GM18519 (cell line): ENCODE data around the gene ECHDC3.
"Not testable (repeated sequence)": the region's sequence is repeated elsewhere in the genome, so short reads cannot be mapped to it uniquely, and the experiment has no call there.

Source experiments
- ATAC-seq: cut with Tn5 transposase; IDR thresholded peaks from one replicate; pipeline ENCODE4 v1.9.1; 2021; ENCODE audit warnings: mild to moderate bottlenecking, moderate library complexity; ENCODE audit not compliant: unreplicated experiment, low FRiP score

Gene ECHDC3

GRCh38 chr10:11742009-11742778 is at the start of gene ECHDC3:
ECHDC3 (plus strand) TSS chr10:11742382; CDS start chr10:11742577, 195 bp downstream.
- peak; percentile 40 for ATAC-seq

- no peak for ATAC-seq
These were observed 48.8 kb upstream of the ECHDC3 start for GRCh38 chr10:11693376-11693775.

DNA sequence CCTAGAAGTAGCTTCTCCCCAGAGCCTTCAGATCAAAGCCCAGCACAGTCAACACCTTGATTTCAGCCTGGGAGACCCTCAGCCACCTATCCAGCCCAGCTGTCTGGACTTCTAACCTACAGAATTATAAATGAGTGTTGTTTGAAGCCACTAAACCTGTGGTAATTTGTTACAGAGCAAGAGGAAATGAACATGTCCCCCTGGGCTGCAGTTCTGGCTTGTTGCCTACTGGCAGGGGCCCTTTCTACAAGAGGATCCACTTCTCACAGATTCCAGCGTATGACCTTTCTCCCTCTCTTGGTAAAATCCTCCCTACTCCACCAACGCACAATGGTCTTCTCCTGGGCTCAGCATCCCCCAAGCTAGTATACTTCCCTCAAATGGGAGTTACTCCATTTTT is 46.4 kb upstream of the ECHDC3 start:
- ATAC-seq: no peak

DNA sequence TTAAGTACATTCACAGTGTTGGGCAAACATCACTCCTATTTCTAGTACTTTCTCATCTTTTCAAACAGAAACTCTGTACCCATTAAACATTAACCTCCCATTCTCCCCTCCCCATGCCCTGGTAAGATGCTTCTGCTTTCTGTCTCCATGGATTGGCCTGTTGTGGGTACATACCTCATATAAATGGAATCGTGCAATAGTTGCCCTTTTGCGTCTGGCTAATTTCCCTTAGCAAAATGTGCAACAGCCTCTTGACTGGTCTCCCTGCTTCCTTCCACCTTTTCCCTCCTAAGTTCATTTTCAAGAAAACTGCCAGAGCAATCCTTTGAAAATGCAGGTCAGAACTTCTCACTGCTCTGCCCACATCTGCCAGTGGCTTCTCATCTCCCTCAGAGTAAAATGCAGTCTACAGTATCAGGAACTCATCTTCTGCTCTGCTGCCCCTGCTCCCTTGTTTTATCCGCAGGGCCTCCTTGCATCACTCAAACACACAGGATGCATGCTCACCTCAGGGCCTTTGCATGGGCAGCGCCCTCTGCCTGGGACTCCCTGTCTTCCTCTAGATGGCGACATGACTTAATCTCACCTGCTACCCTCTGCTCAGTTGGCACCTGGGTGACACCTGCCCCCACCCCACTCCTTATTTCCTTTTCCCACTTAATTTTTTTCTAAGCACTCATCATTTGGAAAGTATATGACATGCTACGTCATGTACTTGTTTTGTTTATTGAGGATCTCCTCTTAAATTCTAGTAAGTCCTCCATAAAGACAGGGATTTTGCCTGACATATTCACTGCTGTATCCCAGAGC is 44.3 kb upstream of the ECHDC3 start:
- ATAC-seq: no peak

DNA sequence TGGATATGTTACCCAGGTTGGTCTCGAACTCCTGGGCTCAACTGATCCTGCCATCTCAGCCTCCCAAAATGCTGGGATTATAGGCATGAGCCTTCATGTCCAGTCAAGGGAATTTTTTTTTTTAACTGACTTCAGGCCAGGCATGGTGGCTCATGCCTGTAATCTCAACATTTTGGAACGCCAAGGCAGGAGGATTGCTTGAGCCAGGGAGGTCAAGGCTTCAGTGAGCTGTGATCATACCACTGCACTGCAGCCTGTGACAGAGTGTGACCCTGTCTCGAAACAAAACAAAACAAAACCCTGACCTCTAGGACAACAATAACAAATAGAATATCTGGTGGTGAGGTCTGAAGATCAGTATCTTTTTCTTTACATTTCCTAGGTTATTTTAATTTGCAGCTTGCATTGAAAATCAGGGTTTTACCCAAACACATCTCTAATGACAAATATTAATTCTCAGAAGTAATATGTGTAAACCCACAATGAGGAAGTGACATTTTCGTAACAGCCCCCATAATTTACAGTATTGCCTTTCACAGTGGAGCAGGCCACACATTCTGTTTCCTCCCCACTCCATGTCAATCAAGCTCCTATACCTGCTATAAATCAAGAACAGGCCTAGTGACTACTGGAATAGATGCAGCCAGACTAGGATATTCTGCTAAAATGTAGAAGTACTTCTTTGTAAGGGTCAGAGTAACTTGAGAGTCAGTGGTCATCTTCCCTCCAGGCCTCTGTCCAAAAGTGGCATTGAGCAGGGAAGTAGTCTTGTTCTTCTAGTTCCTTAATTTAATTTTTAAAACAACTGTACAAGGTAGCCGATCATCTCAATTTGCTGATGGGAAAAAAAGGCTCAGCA is 43.3 kb upstream of the ECHDC3 start:
- ATAC-seq: peak; percentile 73

GRCh38 chr10:11699550-11700097 is 42.6 kb upstream of the ECHDC3 start:
- no peak for ATAC-seq

- ATAC-seq: no peak
These were observed 41.6 kb upstream of the ECHDC3 start for GRCh38 chr10:11700539-11700938.

DNA sequence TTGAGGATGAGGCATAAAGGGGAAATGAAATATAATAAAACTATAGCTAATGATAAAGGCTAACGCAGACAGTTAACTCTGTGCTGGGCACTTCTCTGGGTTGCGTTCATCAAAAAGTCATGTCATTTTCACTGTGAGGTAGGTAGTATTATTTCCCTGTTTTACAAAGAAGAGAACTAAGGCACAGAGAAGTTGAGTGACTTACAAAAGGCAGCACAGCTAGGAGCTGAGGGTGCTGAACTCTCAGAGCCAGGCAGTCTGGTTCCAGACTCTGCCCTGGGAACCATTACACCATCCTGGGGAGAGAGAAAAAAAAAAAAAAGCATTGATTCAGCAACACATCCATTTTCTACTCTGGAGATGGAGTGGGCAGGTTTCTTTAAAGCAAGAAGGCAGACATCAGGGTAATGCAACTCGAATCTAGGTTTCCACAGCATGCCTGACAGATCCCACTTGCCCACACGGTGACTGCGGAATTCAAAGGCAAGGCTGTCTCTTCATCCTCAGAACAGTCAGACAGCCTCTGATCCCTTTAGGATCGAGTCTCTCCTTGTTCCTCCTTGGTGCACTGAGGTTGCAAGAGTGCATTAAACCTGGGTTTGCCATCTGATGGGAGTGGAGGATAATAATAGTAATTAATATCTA is 40.6 kb upstream of the ECHDC3 start:
- no peak for ATAC-seq

DNA sequence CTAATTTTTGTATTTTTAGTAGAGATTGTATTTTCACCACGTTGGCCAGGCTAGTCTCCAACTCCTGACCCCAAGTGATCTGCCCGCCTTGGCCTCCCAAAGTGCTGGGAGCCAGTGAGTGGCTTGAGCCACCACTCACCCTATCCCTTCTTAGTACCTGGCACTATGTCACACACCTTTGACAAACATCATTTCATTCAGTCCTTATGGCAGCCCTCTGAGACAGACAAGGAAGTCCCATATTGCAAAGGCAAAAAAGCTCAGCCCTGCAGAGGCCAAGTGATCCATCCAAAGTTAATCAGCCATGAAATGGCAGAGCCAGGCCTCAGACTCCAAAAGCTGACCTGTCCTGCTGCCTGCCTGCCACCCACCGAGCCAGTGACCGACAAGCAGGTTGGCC is 39.9 kb upstream of the ECHDC3 start:
- ATAC-seq: no peak

DNA sequence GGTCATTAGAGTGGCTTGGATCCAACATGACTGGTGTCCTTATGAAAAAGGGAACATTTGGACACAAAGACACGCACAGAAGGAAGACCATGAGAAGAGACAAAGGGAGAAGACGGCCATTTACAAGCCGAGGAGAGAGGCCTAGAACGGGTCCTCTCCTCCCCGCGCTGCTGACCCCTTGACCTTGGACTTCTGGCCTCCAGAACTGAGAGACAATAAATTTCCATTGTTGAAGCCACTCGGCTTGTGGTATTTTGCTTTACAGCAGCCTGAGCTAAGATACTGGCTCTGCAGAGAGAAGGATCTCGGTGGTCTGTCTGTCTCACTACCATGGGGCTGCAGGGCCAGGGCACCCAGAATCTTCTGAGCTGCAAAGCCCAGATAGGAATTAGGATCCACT is 38.1 kb upstream of the ECHDC3 start:
- no peak for ATAC-seq

GRCh38 chr10:11705722-11706121 is 36.5 kb upstream of the ECHDC3 start:
- no peak for ATAC-seq

- no peak for ATAC-seq
These were observed 35.2 kb upstream of the ECHDC3 start for GRCh38 chr10:11706895-11707567.

GRCh38 chr10:11707624-11708350 is 34.4 kb upstream of the ECHDC3 start:
- ATAC-seq: no peak

DNA sequence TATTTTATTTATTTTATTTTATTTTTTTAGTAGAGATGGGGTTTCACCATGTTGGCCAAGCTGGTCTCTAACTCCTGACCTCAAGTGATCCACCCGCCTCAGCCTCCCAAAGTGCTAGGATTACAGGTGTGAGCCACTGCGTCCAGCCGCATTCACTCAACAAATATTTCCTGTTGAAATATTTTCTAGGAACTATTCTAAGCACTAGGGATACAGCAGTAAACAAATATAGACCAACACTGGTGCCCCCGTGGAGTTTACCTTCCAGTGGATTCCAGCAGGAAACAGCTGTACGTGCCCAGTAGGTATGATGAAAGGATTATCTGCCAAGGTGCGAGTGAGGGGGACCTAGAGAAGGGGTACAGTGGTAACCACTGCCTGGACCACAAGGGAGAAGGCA is 33.4 kb upstream of the ECHDC3 start:
- ATAC-seq: not testable (repeated sequence)

GRCh38 chr10:11712744-11713143 is 29.4 kb upstream of the ECHDC3 start:
- no peak for ATAC-seq

- no peak for ATAC-seq
These were observed 28.9 kb upstream of the ECHDC3 start for GRCh38 chr10:11713186-11713743.

- no peak for ATAC-seq
These were observed 28.2 kb upstream of the ECHDC3 start for GRCh38 chr10:11713963-11714362.

DNA sequence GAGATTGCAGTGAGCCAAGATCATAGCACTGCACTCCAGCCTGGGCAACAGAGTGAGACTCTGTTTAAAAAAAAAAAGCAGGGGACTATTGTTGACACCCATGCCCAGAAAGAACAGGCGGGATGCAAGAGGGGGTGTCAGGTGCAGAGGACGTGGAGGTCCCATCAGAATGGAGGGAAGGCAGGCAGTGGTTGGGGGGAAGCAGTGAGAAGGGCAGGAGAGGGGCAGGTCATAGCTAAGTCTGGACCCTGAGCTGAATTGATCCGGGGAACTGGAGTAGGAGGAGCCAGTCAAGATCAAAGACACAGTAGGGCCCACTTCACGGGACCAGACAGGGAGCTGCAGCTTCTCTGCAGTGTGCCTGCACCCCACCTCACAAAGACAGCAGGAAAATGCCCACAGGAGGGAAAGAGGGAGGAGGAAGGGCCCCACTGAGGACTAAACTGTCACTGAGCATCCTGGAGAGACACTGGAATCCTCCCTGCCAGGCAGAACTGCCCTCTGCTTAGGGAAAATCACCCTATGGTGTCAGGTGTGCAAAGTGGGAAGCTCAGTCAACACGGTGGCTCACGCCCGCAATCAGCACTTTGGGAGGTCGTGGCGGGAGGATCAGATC is 27.3 kb upstream of the ECHDC3 start:
- no peak for ATAC-seq
